PFSK-1 (cell line): ENCODE results near the gene NAV3.

Source experiments
- POLR2AphosphoS5 ChIP-seq: IDR thresholded peaks from 2 replicates; pipeline ENCODE4 v1.6.1; 2012; ENCODE audit warnings: low read depth, mild to moderate bottlenecking, control low read depth, low read length, moderate library complexity
- REST ChIP-seq, 2 experiments: IDR thresholded peaks; 2 replicates each; pipeline versions ENCODE4 v1.6.1 to v1.8.0; 2011 to 2012; ENCODE audit warnings: low read depth in 2 of 2, low read length in 2 of 2, control low read depth in 1 of 2, inconsistent platforms in 1 of 2, mild to moderate bottlenecking in 1 of 2, moderate library complexity in 1 of 2; ENCODE audit not compliant: insufficient read depth in 1 of 2
- SIN3A ChIP-seq: IDR thresholded peaks from 2 replicates; pipeline ENCODE4 v1.6.1; 2012; ENCODE audit warnings: mild to moderate bottlenecking, low read length, moderate library complexity, borderline replicate concordance; ENCODE audit not compliant: insufficient read depth

DNA sequence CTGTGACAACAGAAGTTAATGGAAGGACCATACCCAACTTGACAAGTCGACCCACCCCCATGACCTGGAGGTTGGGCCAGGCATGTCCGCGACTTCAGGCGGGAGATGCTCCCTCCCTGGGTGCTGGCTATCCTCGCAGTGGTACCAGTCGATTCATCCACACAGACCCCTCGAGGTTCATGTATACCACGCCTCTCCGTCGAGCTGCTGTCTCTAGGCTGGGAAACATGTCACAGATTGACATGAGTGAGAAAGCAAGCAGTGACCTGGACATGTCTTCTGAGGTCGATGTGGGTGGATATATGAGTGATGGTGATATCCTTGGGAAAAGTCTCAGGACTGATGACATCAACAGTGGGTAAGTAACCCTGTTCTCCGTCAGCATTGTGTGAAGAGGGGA, 220.1 kb downstream of the NAV3 start:
- TF ChIP-seq REST (IDR thresholded peaks at IDR 0.05; ENCODE audit: insufficient read depth in 1 of 2, low read depth in 2 of 2, low read length in 2 of 2) (no peak), POLR2AphosphoS5 (no peak), SIN3A (no peak)
